Urothelium cell line (cell line): ENCODE measurements around the gene GNB1L.

Source experiments
- DNase-seq: peaks from one replicate; pipeline ENCODE4 v3.0.0; 2011; ENCODE audit warnings: low spot score, mixed read lengths
- FAIRE-seq: peaks from 2 replicates; lab custom pipeline; 2011; peaks lifted over from hg19 to GRCh38; lab: Jason Lieb, UNC

The GNB1L gene

GRCh38 chr22:19854778-19855503, at the start of gene GNB1L, which contains the start of gene RTL10:
Gene GNB1L (minus strand): TSS chr22:19854874. CDS start chr22:19821355, 33,519 bp downstream.
Gene RTL10 (minus strand): TSS chr22:19854874. CDS start chr22:19852261, 2,613 bp downstream.
- peak; percentile 100 for DNase-seq
- peak; percentile 99 for FAIRE-seq

GRCh38 chr22:19904174-19904856, 49.6 kb upstream of the GNB1L start:
- FAIRE-seq (no peak), DNase-seq (no peak)

GRCh38 chr22:19903513-19903912, 48.8 kb upstream of the GNB1L start:
- DNase-seq (no peak), FAIRE-seq (no peak)

GRCh38 chr22:19903031-19903430, 48.4 kb upstream of the GNB1L start:
- FAIRE-seq, result peak; percentile 27
- no peak for DNase-seq

GRCh38 chr22:19902245-19902715, 47.6 kb upstream of the GNB1L start:
- FAIRE-seq, result no peak
- no peak for DNase-seq

- FAIRE-seq (no peak), DNase-seq (no peak)
These were observed 47.0 kb upstream of the GNB1L start for GRCh38 chr22:19901577-19902244.

GRCh38 chr22:19900707-19901436, 46.2 kb upstream of the GNB1L start:
- peak; percentile 5 for FAIRE-seq
- DNase-seq, result no peak

GRCh38 chr22:19898831-19899567, 44.3 kb upstream of the GNB1L start:
- FAIRE-seq (no peak), DNase-seq (no peak)

- no peak for DNase-seq
- FAIRE-seq, result no peak
These were observed 43.5 kb upstream of the GNB1L start for GRCh38 chr22:19898145-19898544.

GRCh38 chr22:19897726-19898125, 43.1 kb upstream of the GNB1L start:
- no peak for DNase-seq
- FAIRE-seq, result no peak

GRCh38 chr22:19896665-19897355, 42.1 kb upstream of the GNB1L start:
- FAIRE-seq (peak; percentile 37), DNase-seq (no peak)

- FAIRE-seq (peak; percentile 5), DNase-seq (no peak)
These were observed 40.6 kb upstream of the GNB1L start for GRCh38 chr22:19895160-19895849.

GRCh38 chr22:19893363-19893762, 38.7 kb upstream of the GNB1L start:
- DNase-seq, result no peak
- peak; percentile 50 for FAIRE-seq

GRCh38 chr22:19892925-19893324, 38.3 kb upstream of the GNB1L start:
- DNase-seq, result no peak
- FAIRE-seq, result no peak

GRCh38 chr22:19892257-19892879, 37.7 kb upstream of the GNB1L start:
- FAIRE-seq (peak; percentile 93), DNase-seq (peak; percentile 80)

GRCh38 chr22:19891317-19892256, 36.9 kb upstream of the GNB1L start:
- peak; percentile 94 for FAIRE-seq
- DNase-seq, result peak; percentile 95
